Tibial artery (tissue), 4 donors: ENCODE data around the gene RAB30.

Source experiments
- DNase-seq, 2 donors: peaks; one replicate each; pipeline ENCODE4 v3.0.0-alpha.2; 2019
- H3K27ac ChIP-seq, 2 donors: fragments of 200-600 bp; sonication (generic) in 1 of 2; 1 replicate in 1 of 2; 2 replicates in 1 of 2; pipeline ENCODE4 v1.5.1; 2018 to 2019; ENCODE audit warnings: mild to moderate bottlenecking in 1 of 2
- H3K27me3 ChIP-seq, 2 donors: fragments of 200-600 bp; sonication (generic) in 1 of 2; one replicate each; pipeline versions ENCODE4 v1.5.1 to v1.6.0; 2016 to 2019
- H3K36me3 ChIP-seq, 3 donors: fragments of 200-600 bp; sonication (generic) in 2 of 3; one replicate each; pipeline ENCODE4 v1.5.1; 2016 to 2019; ENCODE audit warnings: mild to moderate bottlenecking in 2 of 3
- H3K4me1 ChIP-seq, 4 donors: fragments of 200-600 bp; sonication (generic) in 2 of 4; 1 replicate in 3 of 4; 2 replicates in 1 of 4; pipeline ENCODE4 v1.5.1; 2016 to 2019
- H3K4me3 ChIP-seq, 2 donors: fragments of 200-600 bp; sonication (generic) in 1 of 2; 1 replicate in 1 of 2; 2 replicates in 1 of 2; pipeline ENCODE4 v1.5.1; 2018 to 2019; ENCODE audit warnings: mild to moderate bottlenecking in 2 of 2
- H3K9me3 ChIP-seq, 3 donors: fragments of 200-600 bp; sonication (generic) in 1 of 3; one replicate each; pipeline ENCODE4 v1.5.1; 2016 to 2019
- intact Hi-C: fragments of 100-400 bp; cut with DNase I; formaldehyde crosslinking; loops from one replicate; pipeline ENCODE4 v1.15.0; 2023; ENCODE audit warnings: low total_unique reads
- TF ChIP-seq, protein P1 (sequence below), 2 experiments: fragments of 200-600 bp in 1 of 2; fragments of 450-650 bp in 1 of 2; IDR thresholded peaks; one replicate each; pipeline ENCODE4 v1.5.1; 2017 to 2019; ENCODE audit warnings: antibody characterized with exemption in 2 of 2, mild to moderate bottlenecking in 1 of 2, moderate library complexity in 1 of 2

RAB30 gene

DNA sequence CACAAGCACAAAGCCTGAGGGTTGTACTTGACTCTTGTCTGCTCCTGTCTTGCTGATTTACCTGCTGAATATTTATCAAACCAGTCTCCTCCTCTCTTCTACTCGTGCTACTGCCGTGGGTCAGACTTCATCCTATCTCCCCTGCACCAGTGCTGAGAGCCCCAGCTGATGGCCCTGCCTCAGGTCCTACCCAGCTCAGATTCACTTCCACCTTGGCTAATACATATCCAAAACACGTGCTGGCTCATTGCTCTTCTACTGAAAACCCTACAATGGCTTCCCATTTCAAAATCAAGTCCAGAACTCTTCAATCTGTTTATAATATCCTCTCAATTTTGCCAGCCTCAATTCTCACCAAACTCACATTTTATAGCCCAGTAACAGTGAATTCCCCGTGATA is 48.3 kb downstream of the RAB30 start:
- DNase-seq = no peak
- no peaks in the 10 kb centered on the region for H3K9me3 ChIP-seq
- H3K4me3 ChIP-seq = no peak overlapping the region
- TF ChIP-seq, protein P1, sequence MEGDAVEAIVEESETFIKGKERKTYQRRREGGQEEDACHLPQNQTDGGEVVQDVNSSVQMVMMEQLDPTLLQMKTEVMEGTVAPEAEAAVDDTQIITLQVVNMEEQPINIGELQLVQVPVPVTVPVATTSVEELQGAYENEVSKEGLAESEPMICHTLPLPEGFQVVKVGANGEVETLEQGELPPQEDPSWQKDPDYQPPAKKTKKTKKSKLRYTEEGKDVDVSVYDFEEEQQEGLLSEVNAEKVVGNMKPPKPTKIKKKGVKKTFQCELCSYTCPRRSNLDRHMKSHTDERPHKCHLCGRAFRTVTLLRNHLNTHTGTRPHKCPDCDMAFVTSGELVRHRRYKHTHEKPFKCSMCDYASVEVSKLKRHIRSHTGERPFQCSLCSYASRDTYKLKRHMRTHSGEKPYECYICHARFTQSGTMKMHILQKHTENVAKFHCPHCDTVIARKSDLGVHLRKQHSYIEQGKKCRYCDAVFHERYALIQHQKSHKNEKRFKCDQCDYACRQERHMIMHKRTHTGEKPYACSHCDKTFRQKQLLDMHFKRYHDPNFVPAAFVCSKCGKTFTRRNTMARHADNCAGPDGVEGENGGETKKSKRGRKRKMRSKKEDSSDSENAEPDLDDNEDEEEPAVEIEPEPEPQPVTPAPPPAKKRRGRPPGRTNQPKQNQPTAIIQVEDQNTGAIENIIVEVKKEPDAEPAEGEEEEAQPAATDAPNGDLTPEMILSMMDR (IDR thresholded peaks at IDR 0.05) = no peak
- no peak overlapping the region for H3K27ac ChIP-seq
- intact Hi-C loops = no loop called here
- H3K4me1 ChIP-seq = peaks cover 0 to 30% (median 14%) of the 10 kb centered on the region in 4 donors
- H3K27me3 ChIP-seq = no peaks in the 10 kb centered on the region
- H3K36me3 ChIP-seq = no peaks in the 10 kb centered on the region

DNA sequence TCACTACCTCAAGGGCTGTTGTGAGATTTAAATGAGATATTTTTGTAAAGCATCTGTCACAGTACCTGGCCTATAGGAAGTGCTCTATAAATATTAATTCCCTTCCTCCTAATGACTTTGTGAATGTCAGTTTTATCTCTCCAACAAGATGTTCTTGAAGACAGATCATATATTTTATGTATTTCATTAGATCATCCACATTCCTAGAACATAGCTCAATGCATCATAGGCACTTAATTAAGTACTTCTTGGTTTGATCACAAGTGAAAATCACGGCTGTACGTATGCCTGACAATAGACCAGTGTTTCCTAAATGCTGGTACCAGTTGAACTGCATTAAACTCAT is 49.9 kb downstream of the RAB30 start:
- intact Hi-C loops = no loop called here
- Histone ChIP-seq H3K27ac (no peak overlapping the region), H3K4me1 (peaks cover 0 to 30% (median 11%) of the 10 kb centered on the region in 4 donors)

DNA sequence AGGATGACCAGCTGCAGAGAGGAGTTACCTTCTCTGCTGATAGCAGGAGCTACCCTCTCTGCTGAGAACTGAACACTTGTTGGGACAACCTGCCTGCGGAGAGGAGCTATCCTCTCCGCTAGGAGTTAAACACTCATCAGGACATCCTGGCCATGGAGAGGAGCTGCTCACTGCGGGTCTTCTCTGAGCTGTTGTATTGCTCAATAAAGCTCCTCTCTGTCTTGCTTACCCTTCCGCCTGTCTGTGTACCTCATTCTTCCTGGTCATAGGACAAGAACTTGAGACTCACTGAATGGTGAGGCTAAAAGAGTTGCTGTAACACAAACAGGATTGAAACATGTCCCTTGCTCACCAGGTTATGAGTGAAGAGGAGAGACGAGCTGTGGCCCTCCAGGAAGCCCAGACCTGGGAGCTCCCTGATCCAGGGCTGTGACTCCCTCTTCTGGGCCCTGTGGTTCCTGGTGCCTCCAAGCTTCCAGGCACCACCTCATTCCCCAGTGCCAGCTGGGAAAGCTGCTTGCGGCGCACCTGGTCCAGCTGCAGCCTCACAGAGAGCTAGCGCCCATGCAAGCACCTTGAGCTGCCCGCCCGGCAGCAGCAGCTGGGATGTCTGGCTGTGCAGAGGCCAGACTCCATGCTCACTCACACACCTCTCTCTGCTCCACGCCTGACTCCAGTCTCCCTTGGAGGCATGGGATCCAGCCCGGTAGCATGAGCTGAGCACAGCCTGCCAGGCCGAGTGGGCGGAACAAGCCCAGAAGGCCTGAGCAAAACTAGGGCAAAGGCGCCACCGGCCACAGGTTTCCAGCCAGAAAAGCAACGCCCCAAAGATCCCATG is 50.5 kb downstream of the RAB30 start:
- Histone ChIP-seq H3K4me3 (no peak overlapping the region), H3K36me3 (no peaks in the 10 kb centered on the region), H3K9me3 (no peaks in the 10 kb centered on the region), H3K27ac (no peak overlapping the region), H3K27me3 (no peaks in the 10 kb centered on the region), H3K4me1 (peaks cover 0 to 30% (median 11%) of the 10 kb centered on the region in 4 donors)
- TF ChIP-seq, protein P1 (IDR thresholded peaks at IDR 0.05) = no peak
- no peak for DNase-seq
- intact Hi-C loops = no loop called here

More for the DNA sequence above, 49.9 kb downstream of the RAB30 start:
- Histone ChIP-seq H3K27me3 (no peaks in the 10 kb centered on the region), H3K9me3 (no peaks in the 10 kb centered on the region), H3K36me3 (no peaks in the 10 kb centered on the region), H3K4me3 (no peak overlapping the region)
- TF ChIP-seq, protein P1 (IDR thresholded peaks at IDR 0.05) = no peak
- no peak for DNase-seq

DNA sequence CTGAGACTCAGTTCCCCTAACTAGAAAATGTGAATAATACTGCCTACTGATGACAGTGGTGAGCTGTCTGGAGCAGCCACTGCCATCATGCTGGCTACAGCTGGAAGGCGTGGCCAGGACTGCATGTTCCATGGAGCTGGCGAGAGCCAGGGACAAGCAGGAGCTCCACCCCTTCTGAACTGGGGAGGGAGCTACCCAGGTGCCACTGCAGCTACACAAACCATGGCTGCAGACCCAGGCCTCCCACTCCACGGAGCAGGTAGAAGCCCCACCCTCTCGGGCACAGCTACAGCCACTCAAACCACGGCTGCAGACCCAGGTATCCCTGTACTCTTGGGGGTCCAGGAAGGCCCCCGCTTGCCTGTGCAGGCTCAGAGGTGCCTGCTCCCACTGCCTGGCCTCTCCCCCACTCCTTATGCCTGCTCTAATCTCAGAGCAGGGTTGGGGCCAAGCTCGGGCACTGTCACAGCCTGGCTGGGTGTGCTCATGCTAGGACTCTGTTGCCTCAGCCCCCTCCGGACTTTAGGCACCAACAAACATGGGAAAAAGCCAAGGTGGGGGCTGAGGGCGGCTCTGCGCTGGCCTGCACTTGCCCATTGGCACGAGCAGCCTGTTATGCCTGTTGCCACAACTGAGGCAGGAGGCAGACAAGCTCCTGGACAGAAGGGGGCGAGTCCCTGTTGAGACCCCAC is 51.7 kb downstream of the RAB30 start:
- Histone ChIP-seq H3K27ac (no peak overlapping the region), H3K4me3 (no peak overlapping the region), H3K4me1 (peaks cover 0 to 26% (median 11%) of the 10 kb centered on the region in 4 donors), H3K27me3 (no peaks in the 10 kb centered on the region), H3K9me3 (no peaks in the 10 kb centered on the region), H3K36me3 (no peaks in the 10 kb centered on the region)
- no peak for DNase-seq
- intact Hi-C loops = no loop called here
- TF ChIP-seq, protein P1 (IDR thresholded peaks at IDR 0.05) = no peak

DNA sequence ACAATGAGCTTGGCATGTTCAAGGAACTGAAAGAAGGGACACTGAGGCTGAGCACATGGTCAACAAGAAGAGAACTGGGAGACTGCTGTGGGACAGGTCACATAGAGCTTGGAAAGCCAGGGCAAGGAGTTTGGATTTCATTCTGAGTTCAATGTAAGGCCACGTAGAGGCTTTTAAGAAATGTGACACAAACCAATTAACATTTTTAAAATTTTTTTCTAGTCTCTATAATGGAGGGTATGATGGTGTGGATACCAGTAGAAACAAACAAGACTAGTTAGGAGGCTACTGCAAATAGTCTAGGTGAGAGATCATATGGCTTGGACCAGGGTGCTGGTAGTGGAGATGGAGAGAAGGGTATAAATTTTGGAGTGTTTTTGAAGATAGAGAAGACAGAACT is 56.7 kb downstream of the RAB30 start:
- Histone ChIP-seq H3K27me3 (no peaks in the 10 kb centered on the region), H3K4me3 (no peak overlapping the region), H3K4me1 (peaks cover 0 to 34% (median 9%) of the 10 kb centered on the region in 4 donors), H3K27ac (no peak overlapping the region), H3K36me3 (no peaks in the 10 kb centered on the region), H3K9me3 (no peaks in the 10 kb centered on the region)
- intact Hi-C loops = no loop called here
- no peak for DNase-seq
- TF ChIP-seq, protein P1 (IDR thresholded peaks at IDR 0.05) = no peak
